Ovary (tissue), 9 donors: ENCODE results near the gene GNG14. TPM values are rescaled to one million over a fixed set of nuclear protein-coding genes. Genes with fewer than 3 reads are reported as not detected.

Experiments
- DNase-seq, 5 donors: peaks; one replicate each; pipeline ENCODE4 v3.0.0-alpha.2; 2019 to 2020
- H3K27ac ChIP-seq, 2 donors: fragments of 200-600 bp; one replicate each; pipeline versions ENCODE4 v1.5.1 to v1.8.0; 2019 to 2022
- H3K27me3 ChIP-seq: fragments of 200-600 bp; one replicate; pipeline ENCODE4 v1.8.0; 2022
- H3K36me3 ChIP-seq: fragments of 200-600 bp; sonication (generic); one replicate; pipeline ENCODE4 v1.5.1; 2019
- H3K4me1 ChIP-seq: one replicate; pipeline ENCODE4 v1.8.1; 2013; ENCODE audit warnings: mild to moderate bottlenecking, moderate library complexity; ENCODE audit not compliant: insufficient read depth
- H3K4me3 ChIP-seq: fragments of 200-600 bp; sonication (generic); one replicate; pipeline ENCODE4 v1.5.1; 2017
- H3K9me3 ChIP-seq, 2 donors: fragments of 200-600 bp in 1 of 2; sonication (generic) in 1 of 2; one replicate each; pipeline versions ENCODE4 v1.5.1 to v1.8.1; 2013 to 2019; ENCODE audit warnings: mild to moderate bottlenecking in 1 of 2, moderate library complexity in 1 of 2
- CTCF ChIP-seq, 3 donors: fragments of 450-650 bp in 2 of 3; fragments of 200-600 bp in 1 of 3; IDR thresholded peaks; one replicate each; pipeline versions ENCODE4 v1.5.1 to v1.8.0; 2016 to 2022; ENCODE audit warnings: antibody characterized with exemption in 3 of 3, mild to moderate bottlenecking in 1 of 3
- EP300 ChIP-seq: sonication (generic); formaldehyde crosslinking; IDR thresholded peaks from one replicate; pipeline ENCODE4 v1.6.1; 2017; ENCODE audit warnings: antibody characterized with exemption
- POLR2A ChIP-seq: fragments of 450-650 bp; IDR thresholded peaks from one replicate; pipeline ENCODE4 v1.6.1; 2017; ENCODE audit warnings: antibody characterized with exemption, mild to moderate bottlenecking, moderate library complexity
- WGBS, 3 donors: extraction: QIAGEN DNeasy Blood & Tissue Kit in 1 of 3; methylation state at CpG; one replicate each; pipeline versions ENCODE4 v1.1.5 to v1.1.7; 2013 to 2017; 5-methylcytosine and 5-hydroxymethylcytosine counted together
- intact Hi-C, 4 donors: fragments of 100-400 bp; cut with DNase I; formaldehyde crosslinking; loops; one replicate each; pipeline versions ENCODE4 v1.11.0 to v1.15.1; 2022 to 2023
- polyA plus RNA-seq, 2 donors: library from polyadenylated mRNA; stranded (reverse); fragments of 200-250 nt in 1 of 2; fragments of 350-450 nt in 1 of 2; fragmentation: Illumina TruSeq in 1 of 2; extraction: RNeasy Lipid Tissue Mini Kit (QIAGEN cat#74804) in 1 of 2; gene quantifications; one replicate each; pipeline ENCODE4 v1.2.3, GENCODE V29; 2013 to 2014
- total RNA-seq, 7 donors: library from RNA; depleted of rRNA in 2 of 7; stranded (reverse); fragments of >200 nt in 2 of 7; fragmentation: NEBNext Ultra II Directional in 3 of 7; extraction: Animal tissue kit (Norgen Biotek cat#: 25700) in 3 of 7; gene quantifications; one replicate each; pipeline versions ENCODE4 v1.1.0 to v1.2.4, GENCODE V29; 2016 to 2023
- donor health status: DM: no; HTN: no; CAD: no; lungs with moderate emphysema.
- donor health status: DM: no; HTN: no; CAD: no.
- donor health status: Bipolar disorder and iron deficiency.
- donor health status: DM: yes; HTN: yes; CAD: no.
- donor health status: DM: no; HTN: no; CAD: no.
- donor health status: DM: yes; HTN: yes; CAD: no.

GNG14 gene
- total and polyA plus RNA-seq, 9 donors = not detected

GRCh38 chr19:12715929-12716328 is 28.1 kb downstream of the GNG14 start:
- no peaks in the 10 kb centered on the region for H3K36me3 ChIP-seq
- TF ChIP-seq CTCF (IDR thresholded peaks at IDR 0.05) (no peak), POLR2A (no peak), EP300 (no peak)
- no peaks in the 10 kb centered on the region for H3K9me3 ChIP-seq
- DNase-seq = no peak
- intact Hi-C loops = no loop called here
- H3K4me1 ChIP-seq = peaks cover 4% of the 10 kb centered on the region
- WGBS, 3 donors = 83 to 92% (median 91%) methylated on average over 3 of the region's 3 CpGs
- no peaks in the 10 kb centered on the region for H3K27me3 ChIP-seq
- no peak overlapping the region for H3K4me3 ChIP-seq
- H3K27ac ChIP-seq = no peak overlapping the region

- Histone ChIP-seq H3K27ac (peak overlapping the region in 1 of 2 donors; percentile 91), H3K4me3 (peak overlapping the region; percentile 78), H3K27me3 (no peaks in the 10 kb centered on the region), H3K9me3 (no peaks in the 10 kb centered on the region), H3K36me3 (no peaks in the 10 kb centered on the region), H3K4me1 (peaks cover 8% of the 10 kb centered on the region)
- WGBS, 3 donors = 63 to 69% (median 68%) methylated on average over 10 of the region's 10 CpGs
- intact Hi-C loops = no loop called here
- no peak for DNase-seq
- no peak for TF ChIP-seq EP300
- TF ChIP-seq CTCF (IDR thresholded peaks at IDR 0.05) = no peak
- no peak for TF ChIP-seq POLR2A
Observed at GRCh38 chr19:12720296-12720695, 32.5 kb downstream of the GNG14 start.

GRCh38 chr19:12720851-12721655 is 33.3 kb downstream of the GNG14 start:
- H3K27me3 ChIP-seq = no peaks in the 10 kb centered on the region
- H3K4me1 ChIP-seq = peaks cover 8% of the 10 kb centered on the region
- H3K4me3 ChIP-seq = peak overlapping the region; percentile 78
- WGBS, 3 donors = 1 to 2% (median 1%) methylated on average over 41 to 59 of the region's 59 CpGs
- DNase-seq = peak; percentile 47 to 69 (median 59)
- H3K36me3 ChIP-seq = no peaks in the 10 kb centered on the region
- no peaks in the 10 kb centered on the region for H3K9me3 ChIP-seq
- no peak for TF ChIP-seq CTCF (IDR thresholded peaks at IDR 0.05)
- intact Hi-C loops = no loop called here
- peak overlapping the region; percentile 91 to 99 for H3K27ac ChIP-seq

- Histone ChIP-seq H3K9me3 (no peaks in the 10 kb centered on the region), H3K4me3 (peak overlapping the region; percentile 78), H3K27me3 (no peaks in the 10 kb centered on the region), H3K36me3 (no peaks in the 10 kb centered on the region), H3K4me1 (peaks cover 8% of the 10 kb centered on the region), H3K27ac (peak overlapping the region; percentile 91 to 99)
- no peak for TF ChIP-seq POLR2A
- no peak for TF ChIP-seq EP300
- no peak for TF ChIP-seq CTCF (IDR thresholded peaks at IDR 0.05)
- intact Hi-C loops = no loop called here
- WGBS, 3 donors = 1% methylated on average over 32 to 65 of the region's 65 CpGs
- peak; percentile 75 to 86 (median 79) for DNase-seq
Observed at GRCh38 chr19:12721656-12722565, 34.1 kb downstream of the GNG14 start.
